IMR-90 (cell line): ENCODE measurements around the gene TMEM154. TPM values are rescaled to one million over a fixed set of nuclear protein-coding genes. Genes with fewer than 3 reads are reported as not detected.

Experiments
- ATAC-seq: fragments of 200-7000 bp; cut with Tn5 transposase; 2 replicates; pipeline ENCODE4 v1.9.1; 2020; ENCODE audit warnings: low read depth, mild to moderate bottlenecking, moderate library complexity
- BruUV-seq: library from RNA; stranded (reverse); fragments of 400-500 nt; replicated peaks from 2 replicates; lab custom pipeline; 2021; lab: Mats Ljungman, UMichigan
- CTCF ChIA-PET: fragments of 300-600 bp; formaldehyde crosslinking; extraction: SDS; loops from one replicate; lab custom pipeline; 2021; ENCODE audit warnings: antibody characterized with exemption; lab: Yijun Ruan, JAX
- POLR2A ChIA-PET: fragments of 300-600 bp; sonication (Branson Sonifier 250); formaldehyde crosslinking; loops from one replicate; lab custom pipeline; 2022; ENCODE audit warnings: antibody characterized with exemption; ENCODE audit not compliant: unreplicated experiment; lab: Charles Lee
- DNase-seq: peaks from one replicate; pipeline ENCODE4 v3.0.0; 2013
- H2AFZ ChIP-seq: replicated peaks from 2 replicates; pipeline ENCODE3; 2013; ENCODE audit warnings: low read length, mild to moderate bottlenecking; ENCODE audit not compliant: poor library complexity
- H2AK5ac ChIP-seq: 2 replicates; pipeline ENCODE4 v1.6.1; 2013; ENCODE audit warnings: low read depth, low read length, inconsistent platforms
- H2AK9ac ChIP-seq: replicated peaks from 2 replicates; pipeline ENCODE3; 2013; ENCODE audit warnings: mild to moderate bottlenecking, low read depth, low read length, moderate library complexity; ENCODE audit not compliant: poor library complexity
- H2BK120ac ChIP-seq: 2 replicates; pipeline ENCODE4 v1.6.1; 2013; ENCODE audit warnings: low read depth, low read length, inconsistent platforms
- H2BK15ac ChIP-seq: 3 replicates; pipeline ENCODE4 v1.6.1; 2013; ENCODE audit warnings: low read depth, low read length, inconsistent platforms
- H2BK20ac ChIP-seq: 2 replicates; pipeline ENCODE4 v1.6.1; 2013; ENCODE audit warnings: low read depth, mild to moderate bottlenecking, inconsistent platforms, low read length, moderate library complexity
- H2BK5ac ChIP-seq: 2 replicates; pipeline ENCODE4 v1.6.1; 2013; ENCODE audit warnings: mild to moderate bottlenecking, low read depth, low read length, inconsistent platforms; ENCODE audit not compliant: poor library complexity, severe bottlenecking
- H3K14ac ChIP-seq: replicated peaks from 2 replicates; pipeline ENCODE4 v1.6.1; 2013; ENCODE audit warnings: low read depth, low read length, inconsistent platforms
- H3K18ac ChIP-seq: 2 replicates; pipeline ENCODE4 v1.6.1; 2013; ENCODE audit warnings: low read depth, low read length, control low read depth
- H3K23ac ChIP-seq: 2 replicates; pipeline ENCODE4 v1.6.1; 2013; ENCODE audit warnings: low read depth, low read length, inconsistent platforms
- H3K27ac ChIP-seq: 2 replicates; pipeline ENCODE4 v1.5.1; 2013; ENCODE audit warnings: mild to moderate bottlenecking, control low read depth, low read length; ENCODE audit not compliant: insufficient read depth
- H3K27me3 ChIP-seq: 2 replicates; pipeline ENCODE4 v1.6.1; 2013; ENCODE audit warnings: low read length; ENCODE audit not compliant: control insufficient read depth, insufficient read depth
- H3K36me3 ChIP-seq: 2 replicates; pipeline ENCODE4 v1.6.1; 2013; ENCODE audit warnings: low read length, mixed read lengths; ENCODE audit not compliant: control insufficient read depth, insufficient read depth
- H3K4ac ChIP-seq: 2 replicates; pipeline ENCODE4 v1.6.1; 2013; ENCODE audit warnings: low read depth, low read length, inconsistent platforms
- H3K4me1 ChIP-seq: 2 replicates; pipeline ENCODE4 v1.6.1; 2013; ENCODE audit warnings: low read length, mixed read lengths; ENCODE audit not compliant: control insufficient read depth, insufficient read depth
- H3K4me2 ChIP-seq: 2 replicates; pipeline ENCODE4 v1.6.1; 2013; ENCODE audit warnings: low read depth, mild to moderate bottlenecking, control low read depth, low read length, moderate library complexity
- H3K4me3 ChIP-seq: 2 replicates; pipeline ENCODE4 v1.5.1; 2013; ENCODE audit warnings: low read depth, mild to moderate bottlenecking, control low read depth, low read length, moderate library complexity; ENCODE audit not compliant: insufficient read depth
- H3K56ac ChIP-seq: 2 replicates; pipeline ENCODE4 v1.6.1; 2013; ENCODE audit warnings: low read length, inconsistent platforms; ENCODE audit not compliant: insufficient read depth; ENCODE audit errors: extremely low read depth
- H3K79me1 ChIP-seq, 2 experiments: 2 replicates each; pipeline ENCODE4 v1.6.1; 2013; ENCODE audit warnings: low read length in 2 of 2, inconsistent platforms in 1 of 2, low read depth in 1 of 2
- H3K9ac ChIP-seq: 2 replicates; pipeline ENCODE4 v1.6.1; 2013; ENCODE audit warnings: low read depth, low read length, control low read depth
- H3K9me1 ChIP-seq: 2 replicates; pipeline ENCODE4 v1.6.1; 2013; ENCODE audit warnings: low read length, inconsistent platforms; ENCODE audit not compliant: insufficient read depth
- H3K9me3 ChIP-seq: 2 replicates; pipeline ENCODE4 v1.6.1; 2013; ENCODE audit warnings: low read length; ENCODE audit not compliant: control insufficient read depth, insufficient read depth
- H4K20me1 ChIP-seq: 2 replicates; pipeline ENCODE4 v1.6.1; 2013; ENCODE audit warnings: low read length, inconsistent platforms; ENCODE audit not compliant: insufficient read depth
- H4K5ac ChIP-seq: 2 replicates; pipeline ENCODE4 v1.6.1; 2013; ENCODE audit warnings: mild to moderate bottlenecking, low read depth, low read length, control low read depth
- H4K8ac ChIP-seq, 2 experiments: 2 replicates each; pipeline ENCODE4 v1.6.1; 2013; ENCODE audit warnings: low read depth in 2 of 2, low read length in 2 of 2, control low read depth in 1 of 2, inconsistent platforms in 1 of 2
- H4K91ac ChIP-seq: 2 replicates; pipeline ENCODE4 v1.6.1; 2013; ENCODE audit warnings: low read depth, low read length, inconsistent platforms; ENCODE audit not compliant: insufficient read depth
- BHLHE40 ChIP-seq: fragments of 150-350 bp; IDR thresholded peaks from 2 replicates; pipeline ENCODE4 v1.6.1; 2016; ENCODE audit warnings: mild to moderate bottlenecking, low read depth, low read length
- CEBPB ChIP-seq: IDR thresholded peaks from 2 replicates; pipeline ENCODE4 v1.6.1; 2012; ENCODE audit warnings: low read depth, low read length, improper control_type of control experiment
- CHD1 ChIP-seq: IDR thresholded peaks from 2 replicates; pipeline ENCODE4 v1.6.1; 2012; ENCODE audit warnings: low read depth, low read length, improper control_type of control experiment
- FOS ChIP-seq: fragments of 150-350 bp; IDR thresholded peaks from 2 replicates; pipeline ENCODE4 v1.6.1; 2016; ENCODE audit warnings: low read depth, low read length
- MAFK ChIP-seq: IDR thresholded peaks from 2 replicates; pipeline ENCODE4 v1.6.1; 2012; ENCODE audit warnings: low read depth, low read length, improper control_type of control experiment
- MAZ ChIP-seq: IDR thresholded peaks from 2 replicates; pipeline ENCODE4 v1.6.1; 2012; ENCODE audit warnings: low read depth, mild to moderate bottlenecking, low read length, improper control_type of control experiment, moderate library complexity, borderline replicate concordance
- MXI1 ChIP-seq: IDR thresholded peaks from 2 replicates; pipeline ENCODE4 v1.6.1; 2012; ENCODE audit warnings: low read depth, mild to moderate bottlenecking, low read length, moderate library complexity, borderline replicate concordance
- NFE2L2 ChIP-seq: fragments of 150-350 bp; IDR thresholded peaks from 2 replicates; pipeline ENCODE4 v1.6.1; 2016; ENCODE audit warnings: low read depth, mild to moderate bottlenecking, low read length
- POLR2A ChIP-seq: IDR thresholded peaks from 2 replicates; pipeline ENCODE4 v1.6.1; 2012; ENCODE audit warnings: mild to moderate bottlenecking, low read depth, low read length
- RAD21 ChIP-seq: IDR thresholded peaks from 2 replicates; pipeline ENCODE4 v1.6.1; 2012; ENCODE audit warnings: low read length, improper control_type of control experiment
- RCOR1 ChIP-seq: IDR thresholded peaks from 2 replicates; pipeline ENCODE4 v1.6.1; 2012; ENCODE audit warnings: mild to moderate bottlenecking, low read length, improper control_type of control experiment; ENCODE audit not compliant: insufficient replicate concordance
- RFX5 ChIP-seq: IDR thresholded peaks from 2 replicates; pipeline ENCODE4 v1.8.0; 2012; ENCODE audit warnings: low read depth, mild to moderate bottlenecking, low read length, moderate library complexity
- SMC3 ChIP-seq: fragments of 150-350 bp; IDR thresholded peaks from 2 replicates; pipeline ENCODE4 v1.6.1; 2016; ENCODE audit warnings: low read depth, mild to moderate bottlenecking, antibody characterized with exemption, low read length, moderate library complexity
- WGBS, 2 experiments: methylation state at CpG; one replicate each; pipeline versions ENCODE4 v1.1.5 to v1.1.7; 2013; ENCODE audit warnings: missing lambda C conversion rate in 2 of 2; ENCODE audit not compliant: insufficient read length in 1 of 2; ENCODE audit errors: extremely low coverage in 2 of 2; 5-methylcytosine and 5-hydroxymethylcytosine counted together
- dilution Hi-C: fragments of 300-500 bp; cut with HindIII; formaldehyde crosslinking; loops from one replicate; pipeline ENCODE4 v1.14.3; 2018; ENCODE audit warnings: low sequenced_read_pairs; ENCODE audit not compliant: unreplicated experiment
- in situ Hi-C: fragments of 300-500 bp; cut with MboI; formaldehyde crosslinking; loops from 3 replicates; pipeline ENCODE4 v1.14.3; 2019; ENCODE audit warnings: low sequenced_read_pairs, inconsistent platforms, mixed read lengths
- intact Hi-C: fragments of 100-400 bp; cut with micrococcal nuclease; formaldehyde crosslinking; loops from 2 replicates; pipeline ENCODE4 v1.10.0; 2022
- polyA plus RNA-seq, 3 experiments: library from polyadenylated mRNA; depleted of rRNA; stranded (reverse); fragments of >200 nt; gene quantifications; 2 replicates each; pipeline ENCODE4 v1.2.3, GENCODE V29; 2012; ENCODE audit warnings: low replicate concordance in 1 of 3
- total RNA-seq: library from RNA; depleted of rRNA; stranded (reverse); fragments of >200 nt; gene quantifications from 2 replicates; pipeline ENCODE4 v1.2.3, GENCODE V29; 2012
- TF ChIP-seq, protein P1 (sequence below): conservative IDR thresholded peaks from 2 replicates; pipeline ENCODE4 v1.5.1; 2012; ENCODE audit warnings: mild to moderate bottlenecking, low read depth, low read length, improper control_type of control experiment
- TF ChIP-seq, protein P2 (sequence below): fragments of 150-350 bp; IDR thresholded peaks from 2 replicates; pipeline ENCODE4 v1.6.1; 2017; ENCODE audit warnings: mild to moderate bottlenecking, antibody characterized with exemption, low read length, low read depth
- TF ChIP-seq, protein P3 (sequence below): fragments of 150-350 bp; IDR thresholded peaks from 2 replicates; pipeline ENCODE4 v1.6.1; 2016; ENCODE audit warnings: low read depth, mild to moderate bottlenecking, low read length, moderate library complexity, borderline replicate concordance

TMEM154 gene
- total and polyA plus RNA-seq, 2 of the 4 experiments (the other 2 are of a cell fraction): 0.12 to 0.18 TPM

DNA sequence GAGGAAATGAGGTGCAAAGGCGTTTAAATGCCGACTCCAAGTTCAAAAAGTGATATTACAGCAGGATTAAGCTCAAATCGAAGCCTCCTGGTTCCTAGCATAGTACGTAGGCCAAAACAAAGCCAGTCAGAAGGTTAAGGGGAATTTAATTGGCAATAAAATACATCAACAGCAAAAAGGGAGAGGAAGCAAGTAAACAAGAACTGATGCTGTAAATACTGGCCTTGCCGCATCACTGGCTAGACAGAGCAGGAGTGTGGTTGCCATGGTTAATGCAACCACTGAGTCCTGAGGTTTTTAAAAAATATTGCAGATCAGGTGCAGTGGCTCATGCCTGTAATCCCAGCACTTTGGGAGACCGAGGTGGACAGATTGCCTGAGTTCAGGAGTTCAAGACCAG is 80.7 kb downstream of the TMEM154 start:
- Histone ChIP-seq H2AK9ac (no peak overlapping the region), H3K14ac (no peak overlapping the region), H2BK20ac (no peak overlapping the region), H2BK5ac (no peak overlapping the region), H3K4me2 (no peak overlapping the region), H3K18ac (no peak overlapping the region), H3K36me3 (no peaks in the 10 kb centered on the region), H3K56ac (no peak overlapping the region), H3K9ac (no peak overlapping the region), H3K79me1 (no peaks in the 10 kb centered on the region), H3K4me1 (no peaks in the 10 kb centered on the region), H3K27me3 (peaks cover 16% of the 10 kb centered on the region), H2AK5ac (no peak overlapping the region), H3K4me3 (no peak overlapping the region), H3K9me3 (no peaks in the 10 kb centered on the region), H4K8ac (no peak overlapping the region), H3K23ac (no peak overlapping the region), H3K27ac (no peak overlapping the region), H3K9me1 (no peaks in the 10 kb centered on the region; the same call in 1 of the 2 replicates), H2AFZ (no peak overlapping the region), H3K4ac (no peak overlapping the region), H2BK15ac (no peak overlapping the region), H4K91ac (no peak overlapping the region), H2BK120ac (no peak overlapping the region), H4K5ac (no peak overlapping the region), H4K20me1 (no peaks in the 10 kb centered on the region)
- CTCF ChIA-PET: interaction anchor here (0.7 kb wide), 1 partner anchor 11 kb away, joined by 5 read pairs; no protein-coding TSS in a partner anchor
- 78% methylated on average over 1 of the region's 6 CpGs; no CpG with 5 or more reads in 1 of the 2 experiments for WGBS, 2 experiments
- dilution Hi-C loops: no loop called here
- in situ Hi-C loops: no loop called here
- intact Hi-C loops: no loop called here
- POLR2A ChIA-PET: no interaction called here
- ATAC-seq (no peak), DNase-seq (no peak)
- TF ChIP-seq, protein P1, sequence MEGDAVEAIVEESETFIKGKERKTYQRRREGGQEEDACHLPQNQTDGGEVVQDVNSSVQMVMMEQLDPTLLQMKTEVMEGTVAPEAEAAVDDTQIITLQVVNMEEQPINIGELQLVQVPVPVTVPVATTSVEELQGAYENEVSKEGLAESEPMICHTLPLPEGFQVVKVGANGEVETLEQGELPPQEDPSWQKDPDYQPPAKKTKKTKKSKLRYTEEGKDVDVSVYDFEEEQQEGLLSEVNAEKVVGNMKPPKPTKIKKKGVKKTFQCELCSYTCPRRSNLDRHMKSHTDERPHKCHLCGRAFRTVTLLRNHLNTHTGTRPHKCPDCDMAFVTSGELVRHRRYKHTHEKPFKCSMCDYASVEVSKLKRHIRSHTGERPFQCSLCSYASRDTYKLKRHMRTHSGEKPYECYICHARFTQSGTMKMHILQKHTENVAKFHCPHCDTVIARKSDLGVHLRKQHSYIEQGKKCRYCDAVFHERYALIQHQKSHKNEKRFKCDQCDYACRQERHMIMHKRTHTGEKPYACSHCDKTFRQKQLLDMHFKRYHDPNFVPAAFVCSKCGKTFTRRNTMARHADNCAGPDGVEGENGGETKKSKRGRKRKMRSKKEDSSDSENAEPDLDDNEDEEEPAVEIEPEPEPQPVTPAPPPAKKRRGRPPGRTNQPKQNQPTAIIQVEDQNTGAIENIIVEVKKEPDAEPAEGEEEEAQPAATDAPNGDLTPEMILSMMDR: no peak
- TF ChIP-seq NFE2L2 (no peak), FOS (no peak), SMC3 (no peak), MAFK (no peak), POLR2A (no peak), BHLHE40 (no peak), CHD1 (no peak), RAD21 (no peak), MXI1 (no peak), CEBPB (no peak), MAZ (no peak), RFX5 (no peak), RCOR1 (no peak)
- TF ChIP-seq, protein P2, sequence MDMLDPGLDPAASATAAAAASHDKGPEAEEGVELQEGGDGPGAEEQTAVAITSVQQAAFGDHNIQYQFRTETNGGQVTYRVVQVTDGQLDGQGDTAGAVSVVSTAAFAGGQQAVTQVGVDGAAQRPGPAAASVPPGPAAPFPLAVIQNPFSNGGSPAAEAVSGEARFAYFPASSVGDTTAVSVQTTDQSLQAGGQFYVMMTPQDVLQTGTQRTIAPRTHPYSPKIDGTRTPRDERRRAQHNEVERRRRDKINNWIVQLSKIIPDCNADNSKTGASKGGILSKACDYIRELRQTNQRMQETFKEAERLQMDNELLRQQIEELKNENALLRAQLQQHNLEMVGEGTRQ: no peak
- TF ChIP-seq, protein P3, sequence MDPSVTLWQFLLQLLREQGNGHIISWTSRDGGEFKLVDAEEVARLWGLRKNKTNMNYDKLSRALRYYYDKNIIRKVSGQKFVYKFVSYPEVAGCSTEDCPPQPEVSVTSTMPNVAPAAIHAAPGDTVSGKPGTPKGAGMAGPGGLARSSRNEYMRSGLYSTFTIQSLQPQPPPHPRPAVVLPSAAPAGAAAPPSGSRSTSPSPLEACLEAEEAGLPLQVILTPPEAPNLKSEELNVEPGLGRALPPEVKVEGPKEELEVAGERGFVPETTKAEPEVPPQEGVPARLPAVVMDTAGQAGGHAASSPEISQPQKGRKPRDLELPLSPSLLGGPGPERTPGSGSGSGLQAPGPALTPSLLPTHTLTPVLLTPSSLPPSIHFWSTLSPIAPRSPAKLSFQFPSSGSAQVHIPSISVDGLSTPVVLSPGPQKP: no peak
- no TSS peak for BruUV-seq
